NCI-H1092 (cell line): ENCODE measurements around the gene BEGAIN.

Experiments
- DNase-seq: peaks from one replicate; lab custom pipeline; 2025; lab: John Stamatoyannopoulos, UW

The BEGAIN gene

GRCh38 chr14:100581228-100582145, 5.7 kb downstream of the BEGAIN start:
- no peak for DNase-seq

GRCh38 chr14:100580316-100581227, 6.6 kb downstream of the BEGAIN start:
- no peak for DNase-seq

DNA sequence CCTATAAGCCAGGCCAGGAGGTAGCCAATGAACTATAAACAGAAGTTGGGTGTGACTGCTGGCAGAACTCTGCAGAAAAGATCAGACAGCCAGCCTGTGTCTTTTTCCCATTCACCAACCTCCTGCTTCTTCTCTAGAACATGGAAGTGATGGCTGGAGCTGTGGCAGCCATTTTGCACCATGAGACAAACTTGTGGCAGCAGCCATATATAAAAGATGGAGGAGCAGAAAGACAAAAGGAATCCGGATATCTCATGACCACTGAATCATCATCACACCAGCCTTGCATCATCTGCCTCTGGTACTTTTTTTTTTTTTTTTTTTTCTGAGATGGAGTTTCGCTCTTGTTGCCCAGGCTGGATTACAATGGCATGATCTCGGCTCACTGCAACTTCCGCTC, 8.7 kb downstream of the BEGAIN start:
- DNase-seq = no peak

DNA sequence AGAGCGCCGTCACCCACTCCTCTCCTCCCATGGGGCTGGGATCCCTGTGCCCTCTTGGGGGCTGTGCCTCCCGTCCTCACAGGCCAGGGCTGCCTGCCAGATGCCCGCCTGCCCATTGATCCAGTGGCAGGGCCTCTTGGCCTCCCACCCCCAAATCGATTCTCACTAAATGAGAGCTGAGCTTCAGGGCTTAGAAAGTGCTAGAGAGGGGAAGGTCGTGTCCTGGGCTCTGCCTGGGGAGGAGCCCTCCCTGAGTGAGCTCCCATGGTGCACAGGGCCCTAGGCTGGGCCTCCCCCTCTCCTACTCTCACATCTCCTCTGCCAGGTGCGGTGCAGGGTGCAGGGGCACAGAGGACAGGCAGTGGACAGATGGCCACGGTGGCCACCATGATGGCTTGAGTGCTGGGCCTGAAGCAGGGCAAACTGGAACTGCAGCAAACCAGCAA, 9.2 kb downstream of the BEGAIN start:
- DNase-seq = no peak

DNA sequence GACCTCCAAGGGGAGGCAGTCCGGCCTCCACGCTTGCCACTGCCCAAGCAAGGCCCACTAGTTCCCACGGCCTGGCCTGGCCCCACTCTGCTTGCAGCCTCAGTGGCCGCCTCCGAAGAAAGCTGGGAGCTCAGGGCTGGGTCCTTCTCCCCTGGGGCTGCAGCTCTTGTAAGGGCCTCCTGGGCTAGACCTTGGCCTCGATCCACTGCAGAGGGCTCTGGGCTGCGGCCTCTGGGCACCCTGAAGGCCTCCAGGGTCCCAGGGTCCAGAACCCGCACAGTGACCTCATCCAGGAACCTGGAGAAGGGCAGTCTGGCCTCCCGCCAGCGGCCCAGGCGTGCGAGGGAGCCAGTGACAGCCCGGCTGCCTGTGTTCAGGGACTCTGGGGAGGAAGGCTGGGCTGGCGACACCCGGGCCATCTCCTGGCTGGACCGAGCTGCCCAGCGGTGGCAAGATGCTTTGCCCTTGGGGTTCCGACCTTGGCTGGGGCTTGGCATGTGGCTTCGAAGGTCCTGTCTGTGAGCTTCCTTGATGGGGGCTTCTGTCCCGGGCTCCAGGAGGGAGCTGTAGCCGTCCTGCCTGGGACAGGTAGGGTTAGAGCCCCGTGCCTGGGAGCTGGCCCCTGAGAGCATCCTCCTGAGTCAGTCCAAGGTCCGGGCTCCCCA, 9.8 kb downstream of the BEGAIN start:
- no peak for DNase-seq

GRCh38 chr14:100576091-100577085, 10.8 kb downstream of the BEGAIN start:
- DNase-seq = no peak

DNA sequence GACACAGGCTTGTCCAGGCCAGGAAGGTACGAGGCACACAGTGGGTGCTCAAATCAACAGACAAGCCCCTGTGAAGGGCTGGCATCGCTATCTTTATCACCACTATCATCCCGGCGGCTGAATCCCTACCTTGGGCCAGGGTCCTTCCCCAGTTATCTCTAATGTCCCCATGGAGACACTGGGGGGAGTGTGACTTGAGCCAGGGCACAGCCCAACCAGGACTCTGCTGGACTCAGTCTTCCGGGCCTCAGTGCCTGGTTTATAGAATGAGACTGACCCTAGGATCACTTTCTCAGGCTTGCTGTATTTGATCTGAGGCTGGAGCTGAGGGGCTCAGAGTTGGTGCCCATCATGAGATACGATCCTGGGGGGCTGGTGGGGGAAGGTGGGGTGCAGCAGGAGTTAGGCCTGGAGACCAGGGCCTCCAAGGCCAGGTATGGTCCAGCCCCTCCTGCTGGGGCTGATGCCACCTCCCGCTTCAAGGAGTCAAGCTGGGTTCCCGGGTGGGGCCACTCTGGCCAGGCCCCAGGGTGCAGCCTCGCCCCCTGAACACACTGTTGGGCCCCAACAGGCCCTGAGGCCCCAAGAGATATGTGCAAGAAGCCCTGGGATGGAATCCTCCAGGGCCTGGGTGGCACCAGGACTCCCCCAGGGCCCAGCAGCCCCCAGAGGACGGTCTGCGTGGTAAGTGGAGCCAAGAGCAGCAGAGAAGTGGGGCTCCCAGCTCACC, 11.8 kb downstream of the BEGAIN start:
- no peak for DNase-seq

GRCh38 chr14:100574642-100575031, 12.6 kb downstream of the BEGAIN start:
- DNase-seq = no peak

DNA sequence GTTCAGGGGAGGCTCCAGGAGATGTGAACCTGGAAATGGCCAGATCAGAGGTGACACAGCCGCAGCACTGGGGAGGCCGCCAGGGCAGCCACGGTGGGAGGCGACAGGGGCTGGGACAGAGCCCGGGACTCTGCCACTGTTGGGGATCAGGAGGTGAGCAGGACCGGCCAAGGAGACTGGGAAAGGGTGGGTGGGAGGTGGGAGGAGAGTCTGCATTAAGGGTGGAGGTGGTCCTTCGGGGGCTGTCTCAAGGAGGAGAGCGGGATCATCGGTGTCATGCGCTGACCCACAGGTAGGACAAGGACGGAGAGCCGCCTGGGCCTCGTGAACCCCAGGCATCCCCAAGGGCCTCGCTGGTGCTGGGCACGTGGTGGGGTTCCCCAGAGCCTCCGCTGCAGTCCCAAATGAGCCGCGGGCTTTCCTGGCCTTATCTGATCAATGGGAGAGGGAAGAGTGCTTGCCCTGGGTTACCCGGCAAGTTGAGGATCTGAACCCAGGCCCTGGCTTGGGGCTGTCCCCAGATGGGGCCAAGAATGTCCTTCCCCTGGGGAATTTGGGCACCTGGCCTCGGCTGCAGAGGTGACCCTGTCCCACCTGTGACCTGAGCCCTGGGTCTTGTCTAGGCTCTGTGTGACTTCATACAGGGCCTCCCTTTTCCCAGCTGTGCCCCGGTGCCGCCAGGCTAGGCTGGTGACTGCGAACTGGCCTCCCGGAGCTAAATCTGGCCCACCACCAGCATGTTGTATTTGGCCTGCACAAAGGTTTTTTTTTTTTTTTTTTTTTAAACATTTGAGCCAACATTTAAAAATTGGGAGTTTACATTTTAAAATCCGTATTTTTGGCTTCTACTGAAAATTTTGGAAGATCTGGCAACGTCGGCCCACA, 13.2 kb downstream of the BEGAIN start:
- no peak for DNase-seq

DNA sequence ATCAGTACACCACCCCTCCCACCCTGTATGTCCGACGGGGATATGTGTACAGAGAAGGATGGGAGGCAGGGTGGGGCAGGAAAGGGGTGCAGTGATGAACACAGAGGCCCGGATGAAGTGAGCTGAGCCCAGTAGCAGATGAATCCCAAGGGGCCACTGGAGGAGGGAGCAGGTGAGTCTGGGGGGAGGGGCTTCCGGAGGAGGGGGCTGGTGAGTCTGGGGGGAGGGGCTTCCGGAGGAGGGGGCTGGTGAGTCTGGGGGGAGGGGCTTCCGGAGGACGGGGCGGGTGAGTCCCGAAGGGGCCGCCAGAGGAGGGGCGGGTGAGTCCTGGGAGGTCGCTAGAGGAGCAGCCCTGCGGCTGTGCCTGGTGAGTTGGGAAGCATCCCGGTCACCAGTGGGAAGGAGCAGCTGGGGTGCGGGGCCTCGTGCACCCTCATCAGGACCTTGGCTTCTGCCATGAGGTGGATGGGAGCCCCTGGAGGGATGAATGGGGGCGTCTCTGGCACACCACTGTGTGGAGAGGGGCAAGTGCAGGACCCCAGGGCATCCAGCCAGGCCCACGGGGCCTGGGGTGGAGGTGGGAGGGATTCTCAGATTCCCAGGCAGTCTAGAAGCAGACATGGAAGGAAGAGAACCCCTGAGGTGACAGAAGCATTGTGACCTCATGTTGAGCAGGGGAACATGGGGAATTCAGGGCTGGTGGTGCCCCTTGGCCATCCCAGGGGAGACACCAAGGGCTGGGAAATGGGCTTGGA, 14.0 kb downstream of the BEGAIN start:
- DNase-seq = no peak

DNA sequence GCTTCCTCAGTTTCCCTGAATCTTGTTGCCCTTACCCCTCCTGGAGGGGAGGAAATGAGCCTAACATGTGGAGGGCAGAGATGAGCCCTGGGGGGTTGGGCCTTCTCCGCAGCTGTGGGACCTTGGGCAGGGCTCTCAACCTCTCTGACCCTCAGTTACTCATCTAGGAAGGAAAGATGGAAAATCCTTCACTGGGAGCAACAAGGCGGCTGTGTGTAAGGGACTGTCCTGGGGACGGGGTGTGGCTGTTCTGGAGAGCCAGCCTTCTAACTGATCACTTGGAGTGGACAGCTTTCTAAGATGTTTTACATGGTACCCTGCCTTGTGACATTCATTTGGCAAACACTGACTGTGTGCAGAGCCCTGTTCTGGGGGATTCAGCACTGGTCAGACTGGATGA, 14.7 kb downstream of the BEGAIN start:
- no peak for DNase-seq

DNA sequence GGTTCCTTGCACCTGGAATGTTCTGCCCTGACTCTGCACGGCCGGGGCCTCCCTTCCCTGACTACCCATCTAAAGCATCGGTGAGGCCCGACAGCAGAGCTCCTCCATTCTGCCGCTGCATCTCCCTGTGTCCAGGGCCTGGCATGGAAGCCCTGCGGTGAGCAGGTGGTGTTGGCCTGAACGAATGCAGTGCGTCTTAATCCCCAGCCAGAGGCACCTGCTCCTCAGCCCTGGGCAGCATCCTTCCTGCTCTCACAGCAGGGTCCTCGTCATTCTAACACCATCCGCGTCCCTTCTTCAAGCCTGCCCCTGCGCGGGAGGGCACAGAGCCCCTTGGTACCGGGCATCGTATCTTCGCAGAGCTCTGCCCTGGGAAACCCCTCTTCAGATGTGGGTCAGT, 15.4 kb downstream of the BEGAIN start:
- no peak for DNase-seq

DNA sequence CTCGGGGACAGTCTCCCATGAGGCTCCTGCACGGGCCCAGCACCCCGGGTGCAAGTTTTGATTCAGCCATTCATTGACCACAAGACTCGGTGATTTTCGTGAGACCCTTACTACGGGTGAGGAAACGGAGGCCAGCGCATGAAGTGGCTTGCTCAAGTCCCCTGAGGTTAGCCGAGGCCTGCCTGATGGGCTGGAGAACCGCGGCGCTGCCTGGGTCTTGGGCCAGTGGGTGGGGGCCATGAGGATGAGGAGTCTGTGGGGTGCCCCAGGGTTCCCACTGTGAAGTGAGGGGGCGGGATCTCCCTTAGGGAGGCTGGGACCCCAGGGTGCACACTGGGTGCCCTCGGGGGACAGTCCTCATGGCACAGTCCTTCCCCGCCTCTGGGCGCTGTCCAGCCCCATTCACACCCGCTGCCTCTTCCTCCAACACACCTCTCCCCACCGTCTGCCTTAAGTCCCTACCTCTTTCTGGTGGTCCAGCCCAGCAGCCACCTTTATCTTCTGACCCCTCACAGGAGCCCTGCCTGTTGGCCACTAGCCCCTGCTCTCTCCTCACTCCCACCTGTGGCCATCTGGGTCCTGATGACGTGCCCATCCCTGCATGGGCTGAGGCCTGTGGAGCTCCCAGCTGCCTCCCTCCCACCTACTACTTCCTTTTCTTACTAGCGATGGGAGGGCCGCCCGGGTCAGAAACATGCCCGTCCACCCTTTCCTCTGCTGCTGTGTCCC, 16.3 kb downstream of the BEGAIN start:
- DNase-seq = no peak

DNA sequence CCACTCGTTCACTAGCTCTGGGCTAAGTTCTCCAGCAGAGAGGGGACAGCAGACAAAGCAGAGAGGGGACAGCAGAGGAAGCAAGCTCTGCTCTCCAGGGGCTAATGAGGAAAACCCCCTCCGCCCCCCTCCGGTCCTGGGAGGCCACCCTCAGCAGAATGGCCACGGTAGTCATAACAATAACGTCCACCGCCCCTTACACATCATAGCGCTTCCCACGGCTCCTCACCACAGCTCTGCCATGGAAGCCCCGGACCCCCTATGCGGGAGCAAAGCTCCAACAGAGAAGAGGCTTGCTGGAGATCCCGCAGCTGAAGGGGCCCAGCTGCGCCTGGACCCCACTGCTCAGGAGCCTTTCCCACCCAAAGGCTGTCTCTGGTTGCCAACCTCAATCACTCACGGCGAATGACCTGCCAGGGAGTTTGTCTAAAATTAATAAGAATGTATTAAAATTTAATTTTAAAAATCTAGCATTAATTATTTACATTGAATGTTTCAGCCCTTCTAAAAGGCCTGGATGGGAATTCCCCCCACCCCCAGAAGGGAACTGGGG, 17.4 kb downstream of the BEGAIN start:
- DNase-seq = no peak

GRCh38 chr14:100568998-100569733, 18.1 kb downstream of the BEGAIN start:
- no peak for DNase-seq

GRCh38 chr14:100568164-100568997, 18.8 kb downstream of the BEGAIN start:
- DNase-seq = no peak
